ENCODE data around the gene IREB2. TPM values are rescaled to one million over a fixed set of nuclear protein-coding genes. Genes with fewer than 3 reads are reported as not detected.

IREB2 gene
- total and polyA plus RNA-seq, 2 experiments from 2014 or later: 23.4 to 68.4 TPM

GRCh38 chr15:78477295-78477694 lies 39.3 kb downstream of the IREB2 start:
- H3K27ac Mint-ChIP-seq: no peak overlapping the region
- no peak overlapping the region for H3K4me2 ChIP-seq
- no peak overlapping the region for H3K4me3 ChIP-seq
- H4K20me1 ChIP-seq (replicated peaks; ENCODE audit: insufficient read depth): peaks cover 2% of the 10 kb centered on the region; the same call in 1 of the 2 replicates
- no peaks in the 10 kb centered on the region for H3K9me3 Mint-ChIP-seq
- no peak for ATAC-seq
- no peaks in the 10 kb centered on the region for H3K4me1 Mint-ChIP-seq
- no peaks in the 10 kb centered on the region for H3K4me1 ChIP-seq (ENCODE audit: insufficient read depth)
- H3K27ac ChIP-seq (ENCODE audit: low read depth): no peak overlapping the region
- H3K27me3 ChIP-seq (ENCODE audit: insufficient read depth): no peaks in the 10 kb centered on the region
- H3K4me3 Mint-ChIP-seq: no peak overlapping the region
- H3K27me3 Mint-ChIP-seq (ENCODE audit: insufficient read depth, low read depth, poor library complexity): peaks cover 1% of the 10 kb centered on the region
- no peaks in the 10 kb centered on the region for H3K79me2 ChIP-seq (replicated peaks; ENCODE audit: insufficient read depth)
- H3K36me3 Mint-ChIP-seq (ENCODE audit: low read depth): peaks cover 70% of the 10 kb centered on the region
- DNase-seq (ENCODE audit: low spot score): no peak
- peaks cover 42% of the 10 kb centered on the region for H3K36me3 ChIP-seq (ENCODE audit: insufficient read depth)
- H3F3A ChIP-seq (replicated peaks; ENCODE audit: low read depth): no peaks in the 10 kb centered on the region
- H3K9me2 ChIP-seq (ENCODE audit: insufficient read depth): no peaks in the 10 kb centered on the region
- TF ChIP-seq JUNB (IDR thresholded peaks at IDR 0.05; ENCODE audit: unreplicated experiment) (no peak), POLR2AphosphoS5 (IDR thresholded peaks at IDR 0.05; ENCODE audit: low read depth) (no peak), ZNF114 (CRISPR knock-in tag; IDR thresholded peaks at IDR 0.05) (no peak), STAT1 (IDR thresholded peaks at IDR 0.05; ENCODE audit: unreplicated experiment) (no peak), REST (IDR thresholded peaks at IDR 0.05; ENCODE audit: unreplicated experiment) (no peak), NANOG (IDR thresholded peaks at IDR 0.05; ENCODE audit: borderline replicate concordance) (no peak), ZNF331 (CRISPR knock-in tag; IDR thresholded peaks at IDR 0.05; ENCODE audit: low read depth) (no peak)
- H2AFZ ChIP-seq: no peak overlapping the region

- Mint-ChIP-seq H3K27ac (no peak overlapping the region), H3K9me3 (no peaks in the 10 kb centered on the region), H3K4me1 (no peaks in the 10 kb centered on the region), H3K4me3 (no peak overlapping the region), H3K36me3 (ENCODE audit: low read depth) (peaks cover 76% of the 10 kb centered on the region), H3K27me3 (ENCODE audit: insufficient read depth, low read depth, poor library complexity) (peaks cover 3% of the 10 kb centered on the region)
- H4K20me1 ChIP-seq (replicated peaks; ENCODE audit: insufficient read depth): peaks cover 9% of the 10 kb centered on the region
- no peaks in the 10 kb centered on the region for H3K9me2 ChIP-seq (ENCODE audit: insufficient read depth)
- no peak overlapping the region for H3K27ac ChIP-seq (ENCODE audit: low read depth)
- 0 out of 2 replicates have a peak, but pooled peaks cover 3% of the 10 kb centered on the region for H3K79me2 ChIP-seq (replicated peaks; ENCODE audit: insufficient read depth)
- no peak overlapping the region for H3K4me2 ChIP-seq
- H2AFZ ChIP-seq: no peak overlapping the region
- DNase-seq (ENCODE audit: low spot score) (no peak), ATAC-seq (no peak)
- H3K27me3 ChIP-seq (ENCODE audit: insufficient read depth): no peaks in the 10 kb centered on the region
- H3K4me3 ChIP-seq: no peak overlapping the region
- H3K36me3 ChIP-seq (ENCODE audit: insufficient read depth): peaks cover 46% of the 10 kb centered on the region
- H3F3A ChIP-seq (replicated peaks; ENCODE audit: low read depth): no peaks in the 10 kb centered on the region
- H3K4me1 ChIP-seq (ENCODE audit: insufficient read depth): no peaks in the 10 kb centered on the region
- TF ChIP-seq NANOG (IDR thresholded peaks at IDR 0.05; ENCODE audit: borderline replicate concordance) (no peak), REST (IDR thresholded peaks at IDR 0.05; ENCODE audit: unreplicated experiment) (no peak), CREB1 (CRISPR knock-in tag; IDR thresholded peaks at IDR 0.05; ENCODE audit: low read depth) (no peak), ZNF114 (CRISPR knock-in tag; IDR thresholded peaks at IDR 0.05) (no peak), CTCF (conservative IDR thresholded peaks at IDR 0.05; ENCODE audit: low read depth in 2 of 2) (no peak), STAT1 (IDR thresholded peaks at IDR 0.05; ENCODE audit: unreplicated experiment) (no peak), POLR2AphosphoS5 (IDR thresholded peaks at IDR 0.05; ENCODE audit: low read depth) (no peak), ZNF331 (CRISPR knock-in tag; IDR thresholded peaks at IDR 0.05; ENCODE audit: low read depth) (no peak)
These were observed 41.6 kb downstream of the IREB2 start for GRCh38 chr15:78479650-78480049.

Measured in GM23338 (cell line).